KMS-11 (cell line): ENCODE measurements around the gene CTIF.

Source experiments
- H2AFZ ChIP-seq: fragments of 200-600 bp; sonication (generic); 2 replicates; pipeline ENCODE4 v1.6.1; 2016; ENCODE audit warnings: antibody characterized with exemption, mixed run types, low read depth
- H3K27ac ChIP-seq: fragments of 200-600 bp; sonication (generic); 2 replicates; pipeline ENCODE4 v1.6.1; 2016; ENCODE audit warnings: mild to moderate bottlenecking, mixed run types
- H3K27me3 ChIP-seq: fragments of 200-600 bp; sonication (generic); 2 replicates; pipeline ENCODE4 v1.6.1; 2017; ENCODE audit warnings: mild to moderate bottlenecking, low read depth, mixed run types, moderate library complexity; ENCODE audit not compliant: insufficient read depth
- H3K36me3 ChIP-seq: fragments of 200-600 bp; sonication (generic); 2 replicates; pipeline ENCODE4 v1.6.1; 2017; ENCODE audit warnings: mild to moderate bottlenecking, mixed run types; ENCODE audit not compliant: insufficient read depth
- H3K4me1 ChIP-seq: fragments of 200-600 bp; sonication (generic); 2 replicates; pipeline ENCODE4 v1.6.1; 2016; ENCODE audit warnings: mild to moderate bottlenecking, low read depth, mixed run types; ENCODE audit not compliant: poor library complexity, severe bottlenecking
- H3K4me2 ChIP-seq: fragments of 200-600 bp; sonication (generic); 2 replicates; pipeline ENCODE4 v1.7.0; 2016; ENCODE audit warnings: mild to moderate bottlenecking, mixed run types
- H3K4me3 ChIP-seq: fragments of 200-600 bp; sonication (generic); IDR thresholded peaks from 2 replicates; pipeline ENCODE4 v1.6.1; 2017; ENCODE audit warnings: low read depth, low read length, mixed read lengths; ENCODE audit not compliant: insufficient read depth
- H3K79me2 ChIP-seq: fragments of 200-600 bp; sonication (generic); 2 replicates; pipeline ENCODE4 v1.6.1; 2016; ENCODE audit warnings: low read depth, mixed run types; ENCODE audit not compliant: insufficient read depth
- H3K9ac ChIP-seq: fragments of 200-600 bp; sonication (generic); 2 replicates; pipeline ENCODE4 v1.6.1; 2016; ENCODE audit warnings: mild to moderate bottlenecking, mixed run types
- H4K20me1 ChIP-seq: fragments of 200-600 bp; sonication (generic); 2 replicates; pipeline ENCODE4 v1.6.1; 2016; ENCODE audit warnings: mild to moderate bottlenecking, mixed run types; ENCODE audit not compliant: insufficient read depth
- CTCF ChIP-seq: fragments of 200-600 bp; sonication (generic); conservative IDR thresholded peaks from 2 replicates; pipeline ENCODE4 v1.6.1; 2017; ENCODE audit warnings: low read depth, mild to moderate bottlenecking, antibody characterized with exemption, low read length, moderate library complexity, mixed read lengths

CTIF gene

DNA sequence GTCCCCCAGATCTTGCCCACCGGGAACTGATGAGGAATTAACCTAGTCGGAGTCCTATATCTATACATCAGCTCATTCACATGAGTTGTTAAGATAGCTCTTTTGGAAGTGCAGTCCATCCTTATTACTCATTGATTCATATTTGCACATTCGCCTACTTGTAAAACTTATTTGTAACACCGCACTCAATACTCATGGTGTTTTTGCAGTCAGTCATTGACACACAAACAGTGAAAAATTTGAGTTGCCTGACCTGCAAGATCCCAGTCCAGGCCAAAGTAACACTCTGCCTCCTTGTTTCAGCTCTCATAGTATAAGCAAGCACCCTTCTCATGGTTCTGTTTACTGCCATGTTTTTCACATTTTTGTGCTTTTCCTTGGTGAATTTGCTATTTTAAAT lies 180.6 kb downstream of the CTIF start:
- Histone ChIP-seq H3K27me3 (no peaks in the 10 kb centered on the region), H3K79me2 (no peaks in the 10 kb centered on the region), H3K9ac (no peak overlapping the region), H3K4me2 (no peak overlapping the region), H3K4me3 (no peak overlapping the region), H2AFZ (no peak overlapping the region), H3K27ac (no peak overlapping the region), H3K36me3 (no peaks in the 10 kb centered on the region), H3K4me1 (no peaks in the 10 kb centered on the region), H4K20me1 (no peaks in the 10 kb centered on the region)
- TF ChIP-seq CTCF = no peak

- Histone ChIP-seq H3K9ac (no peak overlapping the region), H3K27me3 (no peaks in the 10 kb centered on the region), H2AFZ (no peak overlapping the region), H3K36me3 (no peaks in the 10 kb centered on the region), H3K79me2 (no peaks in the 10 kb centered on the region), H4K20me1 (no peaks in the 10 kb centered on the region), H3K4me3 (no peak overlapping the region), H3K4me1 (no peaks in the 10 kb centered on the region), H3K27ac (no peak overlapping the region), H3K4me2 (no peak overlapping the region)
- TF ChIP-seq CTCF = no peak
Observed at GRCh38 chr18:48719974-48720654, 181.3 kb downstream of the CTIF start.

DNA sequence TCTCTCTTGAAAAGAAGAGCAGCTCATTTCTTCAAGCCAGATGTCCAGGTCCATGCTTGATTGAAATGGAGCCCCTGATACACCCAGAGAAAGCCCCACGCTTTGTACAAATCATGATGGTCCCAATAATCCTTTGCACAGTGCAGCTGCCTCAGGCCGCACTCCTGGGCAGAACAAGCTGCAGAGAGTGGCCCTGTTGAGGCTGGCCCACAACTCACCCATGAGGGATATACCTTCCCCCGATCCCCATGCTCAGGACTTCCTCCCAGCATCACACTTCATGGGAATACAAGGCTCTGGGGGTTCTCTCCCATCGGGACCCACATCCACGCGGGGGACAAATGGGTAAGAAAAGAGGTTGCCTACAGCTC lies 181.8 kb downstream of the CTIF start:
- no peak overlapping the region for H3K27ac ChIP-seq

DNA sequence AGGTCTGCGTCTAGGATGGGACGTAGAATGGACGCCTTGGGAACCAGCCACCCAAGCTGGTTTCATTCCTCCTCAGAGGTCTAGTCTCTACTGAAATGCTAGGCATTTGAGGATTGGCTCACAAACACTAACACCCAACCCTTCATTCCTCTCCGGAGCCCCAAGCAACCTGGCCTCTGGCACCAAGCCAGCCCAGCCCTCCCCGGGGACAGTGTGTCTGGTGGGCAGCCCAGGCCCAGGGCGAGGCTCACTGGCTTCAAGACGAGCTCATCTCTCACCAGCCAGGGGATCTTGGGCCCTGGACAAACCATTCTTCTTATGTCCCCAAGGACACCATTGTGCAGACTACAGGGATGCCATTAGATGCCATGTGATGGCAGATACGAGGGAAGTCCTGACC lies 182.5 kb downstream of the CTIF start:
- TF ChIP-seq CTCF = no peak
- H3K79me2 ChIP-seq = no peaks in the 10 kb centered on the region
- H3K27ac ChIP-seq = no peak overlapping the region

More for the DNA sequence above, 181.8 kb downstream of the CTIF start:
- H3K4me2 ChIP-seq = no peak overlapping the region
- H3K9ac ChIP-seq = no peak overlapping the region
- H4K20me1 ChIP-seq = no peaks in the 10 kb centered on the region
- H3K36me3 ChIP-seq = no peaks in the 10 kb centered on the region
- H3K79me2 ChIP-seq = no peaks in the 10 kb centered on the region
- no peaks in the 10 kb centered on the region for H3K4me1 ChIP-seq
- no peak overlapping the region for H3K4me3 ChIP-seq
- H3K27me3 ChIP-seq = no peaks in the 10 kb centered on the region
- H2AFZ ChIP-seq = no peak overlapping the region
- no peak for TF ChIP-seq CTCF

More for the DNA sequence above, 182.5 kb downstream of the CTIF start:
- H4K20me1 ChIP-seq = no peaks in the 10 kb centered on the region
- H2AFZ ChIP-seq = no peak overlapping the region
- no peaks in the 10 kb centered on the region for H3K4me1 ChIP-seq
- no peak overlapping the region for H3K4me3 ChIP-seq
- no peak overlapping the region for H3K4me2 ChIP-seq
- H3K27me3 ChIP-seq = no peaks in the 10 kb centered on the region
- no peak overlapping the region for H3K9ac ChIP-seq
- no peaks in the 10 kb centered on the region for H3K36me3 ChIP-seq
